AG09319 (cell line): ENCODE results near the gene SCUBE1.

Source experiments
- DNase-seq: peaks from one replicate; pipeline ENCODE4 v3.0.0-alpha.2; 2010; ENCODE audit warnings: low read depth; ENCODE audit errors: extremely low read depth
- CTCF ChIP-seq: IDR thresholded peaks from 2 replicates; pipeline ENCODE4 v1.5.1; 2011; ENCODE audit warnings: low read depth, mild to moderate bottlenecking, inconsistent platforms, low read length, moderate library complexity

Gene SCUBE1

GRCh38 chr22:43158778-43159483, 184.2 kb downstream of the SCUBE1 start:
- no peak for TF ChIP-seq CTCF
- DNase-seq, result no peak

- no peak for TF ChIP-seq CTCF
- DNase-seq, result no peak
Measured at GRCh38 chr22:43157874-43158546, 185.2 kb downstream of the SCUBE1 start.

DNA sequence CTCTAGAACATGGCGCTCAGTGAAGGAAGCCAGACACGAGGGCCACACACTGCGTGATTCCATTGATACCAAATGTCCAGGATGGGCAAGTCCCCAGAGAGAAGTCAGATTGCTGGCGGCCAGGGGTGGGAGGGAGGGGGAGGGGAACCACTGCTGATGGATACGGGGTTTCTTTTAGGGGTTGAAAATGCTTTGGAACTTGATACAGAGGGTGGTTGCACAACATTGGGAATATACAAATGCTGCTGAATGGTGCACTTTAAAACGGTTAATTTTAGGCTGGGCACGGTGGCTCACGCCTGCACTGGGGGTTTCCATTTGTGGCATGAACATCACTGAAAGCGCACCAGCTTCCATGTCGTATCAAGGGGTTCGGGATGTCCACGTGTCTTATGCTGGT, 186.8 kb downstream of the SCUBE1 start:
- TF ChIP-seq CTCF, result no peak
- no peak for DNase-seq

GRCh38 chr22:43155789-43156188, 187.4 kb downstream of the SCUBE1 start:
- DNase-seq, result no peak
- no peak for TF ChIP-seq CTCF

DNA sequence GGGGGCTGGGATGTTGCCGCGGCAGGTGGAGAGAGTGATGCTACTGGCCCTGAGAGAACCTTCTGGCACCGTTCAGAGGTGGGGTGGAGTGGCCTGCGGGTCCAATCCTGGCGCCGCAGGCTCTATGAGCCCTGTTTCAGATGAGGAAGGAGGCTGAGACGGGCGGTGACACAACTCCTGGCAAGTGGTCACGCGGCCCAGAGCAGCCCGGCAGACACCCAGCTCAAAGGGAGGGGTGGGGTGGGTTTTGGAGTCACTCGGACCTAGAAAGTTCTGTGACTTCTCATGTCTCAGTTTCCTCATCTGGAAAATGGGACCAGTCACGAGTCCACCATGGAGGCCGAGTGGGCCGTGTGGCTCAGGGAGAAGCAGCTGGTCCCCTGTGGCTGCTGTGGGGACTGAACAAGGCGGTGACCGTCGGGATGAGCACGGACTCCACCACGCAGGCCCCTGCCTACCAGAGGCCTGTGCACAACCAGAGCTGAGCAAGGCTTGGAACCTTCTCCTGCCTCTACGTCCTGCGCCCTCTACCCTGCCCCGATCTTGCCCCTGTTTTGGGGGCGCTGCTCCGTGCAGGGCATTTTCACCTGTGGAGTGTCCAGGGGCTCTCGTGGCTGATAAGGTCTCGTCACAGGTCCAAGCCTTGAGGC, 188.2 kb downstream of the SCUBE1 start:
- no peak for TF ChIP-seq CTCF

GRCh38 chr22:43153899-43154298, 189.3 kb downstream of the SCUBE1 start:
- no peak for TF ChIP-seq CTCF
- DNase-seq, result no peak

More for the DNA sequence above, 188.2 kb downstream of the SCUBE1 start:
- DNase-seq, result no peak

DNA sequence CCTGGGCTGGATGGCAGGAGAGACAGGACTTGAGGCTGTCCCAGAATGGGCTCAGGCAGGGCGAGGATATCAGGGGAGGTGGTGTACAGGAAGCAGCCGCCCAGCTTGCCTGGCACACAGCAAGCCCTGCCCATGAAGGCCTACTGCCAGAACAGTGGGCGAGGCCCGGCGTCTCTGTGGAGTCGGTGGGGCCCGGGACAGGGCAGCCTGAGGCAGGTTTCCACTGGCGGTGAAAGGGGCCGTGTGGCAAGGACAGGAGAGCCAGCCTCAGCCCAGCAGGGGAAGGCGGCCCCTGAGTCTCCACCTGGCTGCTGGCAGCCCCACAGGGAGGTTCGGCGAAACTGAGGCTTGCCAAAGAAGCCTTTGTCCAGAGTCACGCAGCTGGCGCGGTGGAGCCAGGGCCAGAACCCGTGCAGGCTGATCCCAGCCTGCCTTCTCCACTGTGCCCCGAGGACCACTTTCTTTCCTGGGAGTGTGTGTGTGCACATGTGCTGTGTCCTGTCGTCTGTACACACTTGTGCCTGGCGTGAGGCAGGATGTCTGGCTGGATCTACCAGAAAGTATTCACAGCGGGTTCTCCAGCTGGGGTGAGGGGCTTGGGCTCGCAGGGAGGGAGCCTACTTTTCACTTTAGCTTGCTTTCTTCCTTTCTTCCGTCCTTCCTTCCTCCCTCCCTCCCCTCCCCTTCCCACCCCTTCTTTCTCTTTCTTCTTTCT, 190.7 kb downstream of the SCUBE1 start:
- DNase-seq, result peak; percentile 39
- TF ChIP-seq CTCF, result no peak
